ENCODE data around the gene DNAJC4. TPM values are rescaled to one million over a fixed set of nuclear protein-coding genes. Genes with fewer than 3 reads are reported as not detected.

Gene DNAJC4
- total RNA-seq, 2 donors from 2014 or later, result 39.9 to 50.3 TPM

- DNase-seq, result peak; percentile 29
- no peak overlapping the region for H3K4me3 ChIP-seq
- no peak overlapping the region for H3K27ac ChIP-seq
Measured at GRCh38 chr11:64231546-64231945, 1.2 kb downstream of the DNAJC4 start.

DNA sequence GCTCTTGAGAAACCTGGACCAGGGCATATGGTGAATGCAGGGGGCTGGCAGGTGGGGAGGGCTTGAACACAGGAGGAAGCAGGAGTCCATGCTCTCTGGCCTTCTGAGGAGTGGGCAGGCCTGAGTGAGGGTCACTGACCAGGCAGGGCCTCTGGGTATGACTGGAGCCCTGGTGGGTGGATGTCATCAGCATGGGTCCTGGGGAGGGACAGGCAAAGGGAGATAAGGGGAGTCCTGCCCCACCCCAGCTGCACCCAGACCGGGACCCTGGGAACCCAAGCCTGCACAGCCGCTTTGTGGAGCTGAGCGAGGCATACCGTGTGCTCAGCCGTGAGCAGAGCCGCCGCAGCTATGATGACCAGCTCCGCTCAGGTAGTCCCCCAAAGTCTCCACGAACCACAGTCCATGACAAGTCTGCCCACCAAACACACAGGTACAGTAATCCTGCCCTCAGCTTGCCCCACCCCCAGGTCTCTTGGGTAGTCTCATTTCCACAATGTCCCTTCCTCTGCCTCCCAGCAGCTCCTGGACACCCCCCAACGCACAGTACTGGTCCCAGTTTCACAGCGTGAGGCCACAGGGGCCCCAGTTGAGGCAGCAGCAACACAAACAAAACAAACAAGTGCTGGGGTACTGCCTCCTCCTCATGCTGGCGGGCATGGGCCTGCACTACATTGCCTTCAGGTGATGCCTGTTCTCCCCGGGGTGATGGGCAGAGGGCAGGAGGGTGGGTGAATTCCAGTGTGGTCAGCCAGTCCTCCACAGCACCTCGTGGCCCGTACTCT lies 2.0 kb downstream of the DNAJC4 start:
- Histone ChIP-seq H3K4me1 (peaks cover 18% of the 10 kb centered on the region), H3K4me3 (no peak overlapping the region), H3K27me3 (no peaks in the 10 kb centered on the region), H3K9me3 (no peaks in the 10 kb centered on the region), H3K9ac (ENCODE audit: low read depth in 2 of 2, low read length in 2 of 2) (peak overlapping the region in 1 of 2 donors; percentile 34), H3K36me3 (no peaks in the 10 kb centered on the region), H3K27ac (no peak overlapping the region)
- intact Hi-C loops (cut with DNase I), result no loop called here
- TF ChIP-seq, protein P1, sequence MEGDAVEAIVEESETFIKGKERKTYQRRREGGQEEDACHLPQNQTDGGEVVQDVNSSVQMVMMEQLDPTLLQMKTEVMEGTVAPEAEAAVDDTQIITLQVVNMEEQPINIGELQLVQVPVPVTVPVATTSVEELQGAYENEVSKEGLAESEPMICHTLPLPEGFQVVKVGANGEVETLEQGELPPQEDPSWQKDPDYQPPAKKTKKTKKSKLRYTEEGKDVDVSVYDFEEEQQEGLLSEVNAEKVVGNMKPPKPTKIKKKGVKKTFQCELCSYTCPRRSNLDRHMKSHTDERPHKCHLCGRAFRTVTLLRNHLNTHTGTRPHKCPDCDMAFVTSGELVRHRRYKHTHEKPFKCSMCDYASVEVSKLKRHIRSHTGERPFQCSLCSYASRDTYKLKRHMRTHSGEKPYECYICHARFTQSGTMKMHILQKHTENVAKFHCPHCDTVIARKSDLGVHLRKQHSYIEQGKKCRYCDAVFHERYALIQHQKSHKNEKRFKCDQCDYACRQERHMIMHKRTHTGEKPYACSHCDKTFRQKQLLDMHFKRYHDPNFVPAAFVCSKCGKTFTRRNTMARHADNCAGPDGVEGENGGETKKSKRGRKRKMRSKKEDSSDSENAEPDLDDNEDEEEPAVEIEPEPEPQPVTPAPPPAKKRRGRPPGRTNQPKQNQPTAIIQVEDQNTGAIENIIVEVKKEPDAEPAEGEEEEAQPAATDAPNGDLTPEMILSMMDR (IDR thresholded peaks at IDR 0.05), result no peak
- peak; percentile 30 for DNase-seq

More at GRCh38 chr11:64231546-64231945, 1.2 kb downstream of the DNAJC4 start:
- Histone ChIP-seq H3K9me3 (no peaks in the 10 kb centered on the region), H3K36me3 (no peaks in the 10 kb centered on the region), H3K4me1 (peaks cover 20% of the 10 kb centered on the region), H3K27me3 (no peaks in the 10 kb centered on the region), H3K9ac (ENCODE audit: low read depth in 2 of 2, low read length in 2 of 2) (peak overlapping the region in 1 of 2 donors; percentile 21)
- intact Hi-C loops (cut with DNase I), result no loop called here
- TF ChIP-seq, protein P1 (IDR thresholded peaks at IDR 0.05), result no peak

- TF ChIP-seq, protein P1 (IDR thresholded peaks at IDR 0.05), result no peak
- no peak overlapping the region for H3K9ac ChIP-seq (ENCODE audit: low read depth in 2 of 2, low read length in 2 of 2)
- H3K4me3 ChIP-seq, result no peak overlapping the region
- no peaks in the 10 kb centered on the region for H3K9me3 ChIP-seq
- H3K36me3 ChIP-seq, result no peaks in the 10 kb centered on the region
- intact Hi-C loops (cut with DNase I), result no loop called here
- H3K4me1 ChIP-seq, result peaks cover 17% of the 10 kb centered on the region
- DNase-seq, result no peak
- no peak overlapping the region for H3K27ac ChIP-seq
- no peaks in the 10 kb centered on the region for H3K27me3 ChIP-seq
Measured at GRCh38 chr11:64232967-64233315, 2.6 kb downstream of the DNAJC4 start.

DNA sequence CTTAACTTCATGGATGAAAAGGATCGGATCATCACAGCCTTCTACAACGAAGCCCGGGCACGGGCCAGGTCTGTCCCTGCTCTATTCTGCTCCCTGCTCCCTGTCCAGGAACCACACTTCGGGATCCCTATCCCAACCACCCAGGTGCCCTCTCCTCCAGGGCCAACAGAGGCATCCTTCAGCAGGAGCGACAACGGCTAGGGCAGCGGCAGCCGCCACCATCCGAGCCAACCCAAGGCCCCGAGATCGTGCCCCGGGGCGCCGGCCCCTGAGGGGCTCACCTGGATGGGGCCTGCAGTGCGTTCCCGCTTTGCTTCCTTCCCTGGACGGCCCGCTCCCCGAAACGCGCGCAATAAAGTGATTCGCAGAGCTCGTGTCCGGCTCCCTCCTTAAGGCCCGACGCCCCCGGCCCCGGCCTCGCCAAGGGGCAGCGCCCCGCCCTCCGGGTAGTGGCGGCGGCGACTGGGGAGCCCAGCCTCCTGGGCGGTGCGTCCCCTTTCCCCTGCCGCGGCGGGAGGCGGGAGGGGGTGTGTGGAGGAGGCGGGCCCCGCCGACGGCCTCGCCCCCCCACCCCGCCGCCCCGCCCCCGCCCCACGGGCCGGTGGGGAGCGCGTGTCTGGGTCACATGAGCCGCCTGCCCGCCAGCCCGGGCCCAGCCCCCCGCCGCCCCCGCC lies 3.7 kb downstream of the DNAJC4 start, which contains the start of gene VEGFB:
Gene VEGFB, plus strand, starts transcription at position 672 of the 674 bp plus-strand sequence. CDS start 250 bp downstream, outside the sequence.
- Histone ChIP-seq H3K27ac (peak within 1 kb of the TSS; percentile 62), H3K9ac (ENCODE audit: low read depth in 2 of 2, low read length in 2 of 2) (peak within 1 kb of the TSS; percentile 74 to 79), H3K36me3 (no peaks in the 10 kb centered on the region), H3K9me3 (no peaks in the 10 kb centered on the region), H3K4me1 (peaks cover 20% of the 10 kb centered on the region), H3K27me3 (no peaks in the 10 kb centered on the region), H3K4me3 (peak within 1 kb of the TSS; percentile 68)
- intact Hi-C loops (cut with DNase I), result no loop called here
- TF ChIP-seq, protein P1 (IDR thresholded peaks at IDR 0.05), result no peak
- DNase-seq, result peak; percentile 79

GRCh38 chr11:64234647-64235379 lies 4.5 kb downstream of the DNAJC4 start:
- Histone ChIP-seq H3K4me1 (peaks cover 16% of the 10 kb centered on the region), H3K4me3 (peak overlapping the region; percentile 68), H3K9me3 (no peaks in the 10 kb centered on the region), H3K36me3 (no peaks in the 10 kb centered on the region), H3K27me3 (no peaks in the 10 kb centered on the region), H3K9ac (ENCODE audit: low read depth in 2 of 2, low read length in 2 of 2) (peak overlapping the region; percentile 74 to 77), H3K27ac (peak overlapping the region; percentile 62)
- intact Hi-C loops (cut with DNase I), result no loop called here
- DNase-seq, result peak; percentile 78
- TF ChIP-seq, protein P1 (IDR thresholded peaks at IDR 0.05), result no peak
